HG03103 (cell line): Measurements from ENCODE around the gene PSEN2.
"Not testable (repeated sequence)": the region's sequence is repeated elsewhere in the genome, so short reads cannot be mapped to it uniquely, and the experiment has no call there.

Source experiments
- ATAC-seq: cut with Tn5 transposase; IDR thresholded peaks from one replicate; pipeline ENCODE4 v1.9.1; 2021; ENCODE audit warnings: low read depth; ENCODE audit not compliant: unreplicated experiment

The PSEN2 gene

DNA sequence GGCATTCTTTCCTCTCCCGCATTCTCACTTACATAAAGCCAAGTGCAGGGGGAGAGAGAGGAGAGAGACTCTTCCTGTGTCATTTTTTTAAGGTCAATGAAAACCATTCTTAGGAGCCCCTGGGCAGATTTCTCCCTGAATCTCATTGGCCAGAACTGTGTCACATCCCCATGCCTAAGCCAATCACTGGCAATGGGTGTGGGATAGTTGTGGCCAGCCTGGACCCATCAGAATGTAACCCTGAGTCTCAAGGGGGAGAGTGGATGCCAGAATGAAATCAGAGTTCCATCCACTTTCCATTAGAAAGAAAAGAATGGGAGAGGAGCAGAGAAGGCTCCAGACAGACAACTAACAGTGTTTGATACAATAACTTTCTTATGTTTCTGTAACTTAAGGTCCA lies 38.5 kb downstream of the PSEN2 start:
- no peak for ATAC-seq

DNA sequence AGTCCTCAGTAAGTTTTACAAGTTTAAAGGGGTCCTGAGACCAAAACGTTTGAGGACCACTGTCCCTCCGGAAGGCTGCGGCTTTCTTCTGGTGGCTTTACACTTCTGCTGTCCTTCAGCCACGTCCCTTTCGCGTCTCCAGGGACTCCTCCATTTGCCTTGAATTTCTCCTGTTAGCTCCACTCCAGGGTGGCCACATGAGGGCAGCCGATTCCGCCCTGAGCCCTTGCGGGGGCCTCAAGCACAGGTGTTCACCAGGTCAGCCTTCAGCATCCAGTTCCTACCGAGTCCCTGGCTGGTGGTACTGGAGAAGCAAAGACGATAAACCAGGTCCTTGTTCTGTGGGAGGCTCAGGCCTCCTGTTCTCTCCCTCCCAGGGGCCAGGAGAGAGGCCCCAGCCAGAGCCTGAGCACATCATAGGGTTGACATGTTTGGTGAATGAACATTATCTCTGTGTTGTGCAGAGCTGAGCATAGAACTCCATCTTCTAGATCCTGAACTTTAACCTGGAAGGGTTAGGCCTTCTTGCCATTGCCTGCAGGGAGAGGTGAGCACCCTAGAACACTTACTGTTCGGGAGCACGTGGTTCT lies 42.3 kb downstream of the PSEN2 start:
- ATAC-seq: no peak

- peak; percentile 9 for ATAC-seq
Observed at GRCh38 chr1:226915672-226915995, 45.2 kb downstream of the PSEN2 start.

GRCh38 chr1:226916497-226916896 lies 46.1 kb downstream of the PSEN2 start:
- ATAC-seq: no peak

- no peak for ATAC-seq
Observed at GRCh38 chr1:226919587-226919986, 49.2 kb downstream of the PSEN2 start.

DNA sequence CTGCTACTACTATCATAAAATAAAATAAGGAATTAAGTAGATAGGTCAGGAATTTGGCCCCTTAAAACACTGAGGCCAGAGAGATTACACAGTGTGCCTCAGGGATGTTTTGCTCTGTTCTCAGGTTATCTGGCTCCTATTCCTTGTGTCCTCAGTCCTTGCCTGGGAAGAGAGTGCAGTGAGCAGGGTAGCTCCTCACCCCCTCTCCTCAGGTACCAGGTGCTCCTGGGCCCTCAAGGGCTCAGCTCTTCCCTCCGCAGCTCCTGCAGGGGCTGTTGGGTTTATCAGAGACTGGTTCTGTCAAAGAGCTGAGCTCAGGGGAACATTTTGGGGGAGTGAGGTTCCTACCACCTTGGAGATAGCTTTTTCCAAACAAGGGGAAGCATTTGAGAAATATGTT lies 49.6 kb downstream of the PSEN2 start:
- no peak for ATAC-seq

DNA sequence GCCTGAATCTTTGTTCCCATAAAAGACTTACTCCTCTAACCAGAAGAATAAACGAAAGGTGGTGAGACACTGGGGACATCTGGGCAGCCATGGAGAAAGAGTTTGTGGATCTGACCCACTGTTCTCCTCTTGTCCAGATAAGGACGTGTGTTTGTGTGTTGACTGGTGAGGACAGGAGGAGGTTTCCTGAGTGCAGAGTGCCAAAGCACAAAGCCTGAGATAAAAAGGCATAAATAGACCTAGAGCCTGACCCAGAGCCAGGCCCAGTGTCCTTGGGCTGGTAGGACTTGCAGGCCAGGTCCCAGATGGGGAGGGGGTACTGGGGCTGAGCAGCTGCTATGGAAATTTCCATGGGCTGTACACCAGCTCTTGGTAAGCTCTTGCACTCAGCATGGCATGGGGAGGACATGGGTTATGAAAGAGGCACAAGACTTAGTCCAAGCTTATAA lies 50.1 kb downstream of the PSEN2 start:
- ATAC-seq: no peak

DNA sequence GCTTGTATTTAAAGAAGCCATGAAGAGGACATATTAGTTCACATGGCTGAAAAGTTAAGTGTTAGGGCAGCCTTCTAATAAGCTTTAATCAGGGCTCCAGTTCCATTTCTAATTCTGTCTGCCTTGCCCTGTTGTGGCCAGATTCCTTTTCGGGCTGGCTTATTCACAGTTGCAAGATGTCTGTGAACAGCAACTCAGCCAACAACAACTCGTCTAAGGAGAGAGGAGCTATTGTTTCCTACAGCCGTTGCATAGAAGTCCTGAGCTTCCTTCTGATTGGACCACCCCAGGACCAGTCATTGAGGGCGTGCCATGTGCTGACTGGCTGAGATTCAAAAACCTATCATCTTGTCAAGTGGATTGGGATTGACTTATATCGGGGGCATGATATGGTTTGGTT lies 51.1 kb downstream of the PSEN2 start:
- no peak for ATAC-seq

DNA sequence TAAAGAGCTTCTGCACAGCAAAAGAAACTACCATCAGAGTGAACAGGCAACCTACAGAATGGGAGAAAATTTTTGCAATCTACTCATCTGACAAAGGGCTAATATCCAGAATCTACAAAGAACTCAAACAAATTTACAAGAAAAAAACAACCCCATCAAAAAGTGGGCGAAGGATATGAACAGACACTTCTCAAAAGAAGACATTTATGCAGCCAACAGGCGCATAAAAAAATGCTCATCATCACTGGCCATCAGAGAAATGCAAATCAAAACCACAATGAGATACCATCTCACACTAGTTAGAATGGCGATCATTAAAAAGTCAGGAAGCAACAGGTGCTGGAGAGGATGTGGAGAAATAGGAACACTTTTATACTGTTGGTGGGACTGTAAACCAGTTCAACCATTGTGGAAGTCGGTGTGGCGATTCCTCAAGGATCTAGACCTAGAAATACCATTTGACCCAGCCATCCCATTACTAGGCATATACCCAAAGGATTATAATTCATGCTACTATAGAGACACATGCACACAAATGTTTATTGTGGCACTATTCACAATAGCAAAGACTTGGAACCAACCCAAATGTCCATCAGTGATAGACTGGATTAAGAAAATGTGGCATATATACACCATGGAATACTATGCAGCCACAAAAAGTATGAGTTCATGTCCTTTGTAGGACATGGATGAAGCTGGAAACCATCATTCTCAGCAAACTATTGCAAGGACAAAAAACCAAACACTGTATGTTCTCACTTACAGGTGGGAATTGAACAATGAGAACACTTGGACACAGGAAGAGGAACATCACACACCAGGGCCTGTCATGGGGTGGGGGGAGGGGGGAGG lies 59.1 kb downstream of the PSEN2 start:
- ATAC-seq: not testable (repeated sequence)

DNA sequence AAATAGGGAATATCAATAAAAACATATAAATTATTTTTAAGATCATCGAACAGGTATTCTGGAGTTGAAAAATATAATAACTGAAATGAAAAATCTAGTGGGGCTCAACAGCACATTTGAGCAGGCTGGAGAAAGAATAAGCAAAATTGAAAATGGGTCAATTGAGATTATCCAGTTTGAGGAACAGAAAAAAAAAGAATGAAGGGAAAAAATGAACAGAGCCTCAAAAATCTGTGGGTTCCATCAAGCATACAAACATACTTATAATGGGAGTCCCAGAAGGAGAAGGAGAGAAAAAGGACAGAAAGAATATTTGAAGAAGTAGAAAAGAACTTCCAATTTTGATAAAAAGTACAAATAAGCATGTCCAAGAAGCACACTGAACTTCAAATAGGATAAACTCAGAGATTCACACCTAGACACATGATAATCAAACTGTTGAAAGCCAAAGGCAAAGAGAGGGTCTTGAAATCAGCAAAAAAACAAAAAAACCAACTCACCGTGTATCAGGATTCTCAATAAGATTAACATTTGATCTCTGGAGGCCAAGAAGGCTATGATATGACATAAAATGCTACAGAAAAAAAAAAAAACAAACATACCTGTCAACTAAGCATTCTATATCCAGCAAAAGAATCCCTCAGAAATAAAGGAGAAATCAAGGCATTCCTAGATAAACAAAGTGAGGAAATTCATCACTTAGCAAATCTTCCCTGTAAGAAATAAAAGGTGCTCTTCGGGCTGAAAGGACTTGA lies 64.2 kb downstream of the PSEN2 start:
- ATAC-seq: no peak

- ATAC-seq: no peak
Observed at GRCh38 chr1:226937940-226938725, 67.7 kb downstream of the PSEN2 start.

- no peak for ATAC-seq
Observed at GRCh38 chr1:226938903-226939437, 68.6 kb downstream of the PSEN2 start.

DNA sequence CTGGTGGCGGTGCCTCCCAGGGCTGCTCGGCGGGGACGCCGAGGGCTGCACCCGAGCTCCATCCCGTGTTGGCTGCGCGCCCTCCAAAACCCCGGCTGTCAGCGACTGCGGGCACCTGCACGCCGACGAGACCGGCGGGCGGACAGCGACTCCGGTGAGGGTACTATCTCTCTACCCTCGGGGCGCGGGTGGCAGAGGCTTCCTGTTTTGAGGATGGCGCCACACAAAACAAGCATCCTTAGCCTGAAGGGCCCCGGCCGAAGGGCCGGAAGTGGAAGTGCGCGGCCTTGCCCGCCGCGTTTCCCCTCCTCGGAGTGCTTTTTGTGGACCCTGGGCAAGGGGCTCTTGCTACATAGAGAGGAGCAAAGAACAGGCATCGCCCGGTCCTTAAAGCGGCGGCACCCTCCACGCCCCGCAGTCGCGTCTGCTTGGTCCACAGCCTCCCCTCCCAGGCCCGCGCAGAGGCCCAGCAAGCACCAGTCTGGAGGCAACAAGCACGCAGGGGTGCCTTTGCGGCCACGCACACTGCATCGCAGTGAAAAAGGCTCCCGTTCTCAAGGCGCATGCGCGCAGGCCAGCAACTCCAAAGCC lies 69.1 kb downstream of the PSEN2 start:
- peak; percentile 26 for ATAC-seq

- peak; percentile 93 for ATAC-seq
Observed at GRCh38 chr1:226940029-226940805, 69.8 kb downstream of the PSEN2 start, which contains the start of gene COQ8A. TSS of gene COQ8A (plus strand) at chr1:226940294. CDS start at chr1:226961386, 21,092 bp downstream.

GRCh38 chr1:226940806-226941067 lies 70.3 kb downstream of the PSEN2 start:
- no peak for ATAC-seq

- no peak for ATAC-seq
Observed at GRCh38 chr1:226942392-226942791, 72.0 kb downstream of the PSEN2 start.

DNA sequence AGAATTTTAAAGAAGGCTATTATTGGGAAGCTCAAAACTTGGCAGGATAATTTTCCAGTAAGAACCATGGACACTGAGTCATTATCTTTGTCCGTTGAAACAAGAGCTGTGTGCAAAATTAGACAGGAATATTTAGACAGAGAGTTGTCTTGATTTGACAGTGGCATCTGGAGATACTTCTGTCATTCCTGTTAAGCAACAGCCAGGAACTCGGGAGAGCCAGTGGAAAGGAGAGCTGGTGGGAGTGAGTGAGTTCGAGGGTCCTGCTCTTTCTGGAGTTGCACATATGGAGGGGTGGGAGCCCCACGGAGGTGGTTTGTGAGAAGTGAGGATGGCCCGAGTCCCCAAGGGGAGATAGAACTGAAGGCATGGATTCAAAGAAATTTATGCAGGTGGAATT lies 72.7 kb downstream of the PSEN2 start:
- ATAC-seq: no peak

- ATAC-seq: no peak
Observed at GRCh38 chr1:226943927-226944326, 73.5 kb downstream of the PSEN2 start.

GRCh38 chr1:226945106-226945857 lies 74.9 kb downstream of the PSEN2 start:
- ATAC-seq: no peak
